ENCODE measurements around the gene TSHZ3.
A peak's percentile ranks its signal among the peaks of the same experiment; 100 is the strongest.

The TSHZ3 gene

DNA sequence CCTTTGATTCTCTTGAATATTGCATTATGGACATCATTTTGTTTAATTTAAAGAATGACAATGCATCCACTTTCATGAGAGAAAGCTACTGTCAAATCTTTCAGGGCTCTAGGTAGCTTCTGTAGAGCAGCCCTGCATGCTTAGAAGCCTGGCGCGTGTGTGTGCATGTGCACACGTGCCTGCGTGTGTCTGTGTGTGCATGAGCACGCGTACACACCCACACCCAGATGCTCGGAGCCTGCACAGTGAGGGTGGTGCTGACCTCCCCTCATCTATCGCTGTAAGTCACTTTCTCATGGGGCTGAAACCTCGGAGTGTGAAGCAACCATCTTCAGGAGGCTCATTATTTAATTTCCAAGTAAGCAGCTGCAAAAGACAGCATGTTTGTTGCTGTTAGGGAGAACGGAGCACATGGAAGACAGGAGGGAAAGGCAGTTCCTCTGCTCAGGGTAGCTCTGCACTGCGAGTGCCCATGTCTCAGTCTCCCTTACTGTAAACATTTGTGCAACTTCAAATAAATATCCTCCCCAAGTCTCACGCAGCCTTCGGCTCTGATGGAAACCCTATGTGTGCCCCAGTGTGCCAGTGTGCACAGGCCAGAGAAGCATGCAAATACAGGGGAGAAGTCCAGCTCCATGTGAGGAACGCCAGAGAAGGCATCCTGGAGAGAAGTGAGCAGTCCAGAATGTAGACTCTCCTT, 22.8 kb downstream of the TSHZ3 start:
- Histone ChIP-seq H3K4me1 (ENCODE audit: control insufficient read depth, insufficient read depth, low read length, unreplicated experiment) (peaks cover 4% of the 10 kb centered on the region), H3K27ac (ENCODE audit: low read depth, low read length) (no peak overlapping the region), H3K27me3 (ENCODE audit: insufficient read depth, low read length) (no peaks in the 10 kb centered on the region), H2AFZ (ENCODE audit: low read length, unreplicated experiment) (no peak overlapping the region), H3K79me2 (ENCODE audit: control insufficient read depth, insufficient read depth, low read length, unreplicated experiment) (peaks cover 24% of the 10 kb centered on the region), H3K36me3 (ENCODE audit: insufficient read depth, low read length) (no peaks in the 10 kb centered on the region), H3K4me3 (ENCODE audit: low read depth, low read length) (no peak overlapping the region)

DNA sequence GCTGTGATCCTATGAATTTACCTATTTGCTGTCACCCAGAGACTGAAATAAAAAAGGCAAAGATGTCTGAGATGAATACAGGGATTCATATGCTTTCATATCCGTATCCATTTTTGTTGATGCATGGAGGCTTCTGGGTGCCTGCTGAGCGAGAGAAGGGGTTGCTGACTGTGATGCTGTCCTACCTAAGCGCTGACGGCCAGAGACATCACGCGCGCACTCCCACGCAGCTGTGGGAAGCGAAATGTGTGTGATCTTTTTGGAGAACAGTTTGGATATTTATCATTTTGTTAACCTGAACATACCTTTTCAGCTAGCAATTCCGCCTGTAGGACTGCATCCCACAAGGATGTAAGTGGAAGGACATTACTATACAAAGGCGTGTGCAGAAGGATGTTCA, 23.9 kb downstream of the TSHZ3 start:
- Histone ChIP-seq H3K79me2 (ENCODE audit: control insufficient read depth, insufficient read depth, low read length, unreplicated experiment) (peaks cover 24% of the 10 kb centered on the region), H3K27ac (ENCODE audit: low read depth, low read length) (no peak overlapping the region), H3K4me1 (ENCODE audit: control insufficient read depth, insufficient read depth, low read length, unreplicated experiment) (peaks cover 4% of the 10 kb centered on the region), H3K4me3 (ENCODE audit: low read depth, low read length) (no peak overlapping the region), H2AFZ (ENCODE audit: low read length, unreplicated experiment) (no peak overlapping the region), H3K36me3 (ENCODE audit: insufficient read depth, low read length) (no peaks in the 10 kb centered on the region), H3K27me3 (ENCODE audit: insufficient read depth, low read length) (no peaks in the 10 kb centered on the region)

GRCh38 chr19:31319465-31319864, 29.8 kb downstream of the TSHZ3 start:
- H3K27ac ChIP-seq (ENCODE audit: low read depth, low read length) = no peak overlapping the region
- H3K79me2 ChIP-seq (ENCODE audit: control insufficient read depth, insufficient read depth, low read length, unreplicated experiment) = peaks cover 10% of the 10 kb centered on the region
- H3K4me3 ChIP-seq (ENCODE audit: low read depth, low read length) = no peak overlapping the region
- no peaks in the 10 kb centered on the region for H3K36me3 ChIP-seq (ENCODE audit: insufficient read depth, low read length)
- H3K27me3 ChIP-seq (ENCODE audit: insufficient read depth, low read length) = no peaks in the 10 kb centered on the region
- H3K4me1 ChIP-seq (ENCODE audit: control insufficient read depth, insufficient read depth, low read length, unreplicated experiment) = peaks cover 8% of the 10 kb centered on the region
- no peak overlapping the region for H2AFZ ChIP-seq (ENCODE audit: low read length, unreplicated experiment)

DNA sequence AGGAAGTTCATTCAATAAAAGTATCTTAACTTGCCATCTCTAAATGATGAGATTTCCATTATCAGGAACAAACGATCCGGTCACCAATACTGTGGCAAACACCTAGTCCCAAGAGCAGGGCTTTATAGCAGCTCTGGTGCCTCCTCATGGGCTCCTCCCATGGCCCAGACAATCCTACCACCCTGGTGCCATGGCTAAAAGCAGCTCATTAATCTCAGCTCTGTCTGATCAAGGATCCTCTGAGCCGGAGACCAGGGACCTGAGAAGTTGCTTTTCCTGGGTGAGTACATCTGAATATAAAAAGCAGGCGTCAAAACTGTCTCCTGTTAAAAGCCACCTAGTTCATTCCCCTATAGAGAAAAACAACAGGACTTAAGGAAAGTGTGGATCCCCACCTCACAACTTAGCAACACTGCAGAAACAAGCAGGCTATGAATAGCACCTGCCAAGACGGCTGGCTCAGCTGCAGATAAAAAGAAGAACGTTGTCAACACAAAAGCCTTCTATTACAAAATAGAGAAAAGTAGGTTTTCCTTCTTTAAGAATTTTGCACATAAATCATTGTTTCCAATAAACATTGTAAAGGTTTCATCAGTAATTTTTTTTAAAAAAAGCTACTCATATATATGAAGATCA, 30.3 kb downstream of the TSHZ3 start:
- peaks cover 10% of the 10 kb centered on the region for H3K79me2 ChIP-seq (ENCODE audit: control insufficient read depth, insufficient read depth, low read length, unreplicated experiment)
- H3K27ac ChIP-seq (ENCODE audit: low read depth, low read length) = no peak overlapping the region
- no peak overlapping the region for H3K4me3 ChIP-seq (ENCODE audit: low read depth, low read length)
- H3K4me1 ChIP-seq (ENCODE audit: control insufficient read depth, insufficient read depth, low read length, unreplicated experiment) = peaks cover 8% of the 10 kb centered on the region
- H3K36me3 ChIP-seq (ENCODE audit: insufficient read depth, low read length) = no peaks in the 10 kb centered on the region
- no peak overlapping the region for H2AFZ ChIP-seq (ENCODE audit: low read length, unreplicated experiment)
- H3K27me3 ChIP-seq (ENCODE audit: insufficient read depth, low read length) = no peaks in the 10 kb centered on the region

GRCh38 chr19:31317570-31317969, 31.7 kb downstream of the TSHZ3 start:
- peak overlapping the region; percentile 25 for H2AFZ ChIP-seq (ENCODE audit: low read length, unreplicated experiment)
- peak overlapping the region; percentile 53; the same call in 1 of the 2 replicates for H3K4me3 ChIP-seq (ENCODE audit: low read depth, low read length)
- H3K36me3 ChIP-seq (ENCODE audit: insufficient read depth, low read length) = no peaks in the 10 kb centered on the region
- peaks cover 9% of the 10 kb centered on the region for H3K4me1 ChIP-seq (ENCODE audit: control insufficient read depth, insufficient read depth, low read length, unreplicated experiment)
- H3K27me3 ChIP-seq (ENCODE audit: insufficient read depth, low read length) = no peaks in the 10 kb centered on the region
- H3K79me2 ChIP-seq (ENCODE audit: control insufficient read depth, insufficient read depth, low read length, unreplicated experiment) = peaks cover 7% of the 10 kb centered on the region
- H3K27ac ChIP-seq (ENCODE audit: low read depth, low read length) = no peak overlapping the region

GRCh38 chr19:31317093-31317492, 32.1 kb downstream of the TSHZ3 start:
- H2AFZ ChIP-seq (ENCODE audit: low read length, unreplicated experiment) = peak overlapping the region; percentile 81
- H3K4me1 ChIP-seq (ENCODE audit: control insufficient read depth, insufficient read depth, low read length, unreplicated experiment) = peaks cover 14% of the 10 kb centered on the region
- no peaks in the 10 kb centered on the region for H3K27me3 ChIP-seq (ENCODE audit: insufficient read depth, low read length)
- H3K4me3 ChIP-seq (ENCODE audit: low read depth, low read length) = peak overlapping the region; percentile 53
- H3K79me2 ChIP-seq (ENCODE audit: control insufficient read depth, insufficient read depth, low read length, unreplicated experiment) = peaks cover 7% of the 10 kb centered on the region
- peak overlapping the region; percentile 78 for H3K27ac ChIP-seq (ENCODE audit: low read depth, low read length)
- no peaks in the 10 kb centered on the region for H3K36me3 ChIP-seq (ENCODE audit: insufficient read depth, low read length)

- peak overlapping the region; percentile 53 for H3K4me3 ChIP-seq (ENCODE audit: low read depth, low read length)
- H3K79me2 ChIP-seq (ENCODE audit: control insufficient read depth, insufficient read depth, low read length, unreplicated experiment) = peaks cover 7% of the 10 kb centered on the region
- no peaks in the 10 kb centered on the region for H3K36me3 ChIP-seq (ENCODE audit: insufficient read depth, low read length)
- H3K27ac ChIP-seq (ENCODE audit: low read depth, low read length) = peak overlapping the region; percentile 78
- H3K27me3 ChIP-seq (ENCODE audit: insufficient read depth, low read length) = no peaks in the 10 kb centered on the region
- peak overlapping the region; percentile 81 for H2AFZ ChIP-seq (ENCODE audit: low read length, unreplicated experiment)
- H3K4me1 ChIP-seq (ENCODE audit: control insufficient read depth, insufficient read depth, low read length, unreplicated experiment) = peaks cover 14% of the 10 kb centered on the region
These were observed 32.9 kb downstream of the TSHZ3 start for GRCh38 chr19:31316201-31316951.

GRCh38 chr19:31315652-31316051, 33.6 kb downstream of the TSHZ3 start:
- no peaks in the 10 kb centered on the region for H3K36me3 ChIP-seq (ENCODE audit: insufficient read depth, low read length)
- H3K4me3 ChIP-seq (ENCODE audit: low read depth, low read length) = no peak overlapping the region
- H2AFZ ChIP-seq (ENCODE audit: low read length, unreplicated experiment) = no peak overlapping the region
- peaks cover 7% of the 10 kb centered on the region for H3K79me2 ChIP-seq (ENCODE audit: control insufficient read depth, insufficient read depth, low read length, unreplicated experiment)
- H3K4me1 ChIP-seq (ENCODE audit: control insufficient read depth, insufficient read depth, low read length, unreplicated experiment) = peaks cover 14% of the 10 kb centered on the region
- no peaks in the 10 kb centered on the region for H3K27me3 ChIP-seq (ENCODE audit: insufficient read depth, low read length)
- H3K27ac ChIP-seq (ENCODE audit: low read depth, low read length) = no peak overlapping the region

GRCh38 chr19:31314849-31315629, 34.2 kb downstream of the TSHZ3 start:
- no peaks in the 10 kb centered on the region for H3K27me3 ChIP-seq (ENCODE audit: insufficient read depth, low read length)
- H3K4me1 ChIP-seq (ENCODE audit: control insufficient read depth, insufficient read depth, low read length, unreplicated experiment) = peaks cover 14% of the 10 kb centered on the region
- no peak overlapping the region for H2AFZ ChIP-seq (ENCODE audit: low read length, unreplicated experiment)
- H3K79me2 ChIP-seq (ENCODE audit: control insufficient read depth, insufficient read depth, low read length, unreplicated experiment) = peaks cover 7% of the 10 kb centered on the region
- no peak overlapping the region for H3K27ac ChIP-seq (ENCODE audit: low read depth, low read length)
- H3K36me3 ChIP-seq (ENCODE audit: insufficient read depth, low read length) = no peaks in the 10 kb centered on the region
- no peak overlapping the region for H3K4me3 ChIP-seq (ENCODE audit: low read depth, low read length)

- no peaks in the 10 kb centered on the region for H3K27me3 ChIP-seq (ENCODE audit: insufficient read depth, low read length)
- peaks cover 14% of the 10 kb centered on the region for H3K4me1 ChIP-seq (ENCODE audit: control insufficient read depth, insufficient read depth, low read length, unreplicated experiment)
- peaks cover 7% of the 10 kb centered on the region for H3K79me2 ChIP-seq (ENCODE audit: control insufficient read depth, insufficient read depth, low read length, unreplicated experiment)
- no peak overlapping the region for H3K4me3 ChIP-seq (ENCODE audit: low read depth, low read length)
- H2AFZ ChIP-seq (ENCODE audit: low read length, unreplicated experiment) = no peak overlapping the region
- no peaks in the 10 kb centered on the region for H3K36me3 ChIP-seq (ENCODE audit: insufficient read depth, low read length)
- H3K27ac ChIP-seq (ENCODE audit: low read depth, low read length) = no peak overlapping the region
These were observed 35.1 kb downstream of the TSHZ3 start for GRCh38 chr19:31314156-31314555.

Data from ACC112 (cell line).